Uterus (tissue), 4 donors: ENCODE measurements around the gene ISCA2. TPM values are rescaled to one million over a fixed set of nuclear protein-coding genes. Genes with fewer than 3 reads are reported as not detected.

ENCODE experiments used
- DNase-seq, 2 donors: peaks; one replicate each; pipeline ENCODE4 v3.0.0-alpha.2; 2019 to 2020
- H3K27ac ChIP-seq, 2 donors: fragments of 200-600 bp; sonication (generic); 1 replicate in 1 of 2; 2 replicates in 1 of 2; pipeline ENCODE4 v1.5.1; 2016 to 2018
- H3K27me3 ChIP-seq, 2 donors: fragments of 200-600 bp; sonication (generic); one replicate each; pipeline ENCODE4 v1.5.1; 2018 to 2019; ENCODE audit warnings: control low read depth in 1 of 2
- H3K36me3 ChIP-seq, 2 donors: fragments of 200-600 bp; sonication (generic); one replicate each; pipeline ENCODE4 v1.5.1; 2019; ENCODE audit warnings: control low read depth in 1 of 2
- H3K4me1 ChIP-seq, 2 donors: fragments of 200-600 bp; sonication (generic); one replicate each; pipeline ENCODE4 v1.5.1; 2018 to 2019; ENCODE audit warnings: control low read depth in 1 of 2
- H3K4me3 ChIP-seq, 2 donors: fragments of 200-600 bp; sonication (generic); 1 replicate in 1 of 2; 2 replicates in 1 of 2; pipeline ENCODE4 v1.5.1; 2018 to 2019; ENCODE audit warnings: mild to moderate bottlenecking in 1 of 2
- H3K9me3 ChIP-seq, 2 donors: fragments of 200-600 bp; sonication (generic); one replicate each; pipeline ENCODE4 v1.5.1; 2019; ENCODE audit warnings: control low read depth in 1 of 2
- POLR2A ChIP-seq, 2 donors: fragments of 450-650 bp; IDR thresholded peaks; one replicate each; pipeline ENCODE4 v1.6.1; 2016; ENCODE audit warnings: antibody characterized with exemption in 2 of 2, mild to moderate bottlenecking in 1 of 2, moderate library complexity in 1 of 2
- intact Hi-C: fragments of 100-400 bp; cut with DNase I; formaldehyde crosslinking; loops from one replicate; pipeline ENCODE4 v1.15.1; 2023; ENCODE audit warnings: low total_unique reads
- total RNA-seq, 4 donors: library from RNA; depleted of rRNA in 3 of 4; stranded (reverse); fragments of >200 nt in 3 of 4; gene quantifications; one replicate each; pipeline versions ENCODE4 v1.1.0 to v1.2.4, GENCODE V29; 2014 to 2023
- TF ChIP-seq, protein P1 (sequence below), 4 experiments: fragments of 200-600 bp in 2 of 4; fragments of 450-650 bp in 2 of 4; sonication (generic) in 2 of 4; IDR thresholded peaks; one replicate each; pipeline ENCODE4 v1.5.1; 2016 to 2019; ENCODE audit warnings: antibody characterized with exemption in 4 of 4, mild to moderate bottlenecking in 2 of 4, moderate library complexity in 1 of 4
- donor health status: DM: yes; HTN: yes; CAD: no.

Gene ISCA2
- total RNA-seq, 4 donors from 2014 or later = 1.0 to 22.2 (median 11.0) TPM

DNA sequence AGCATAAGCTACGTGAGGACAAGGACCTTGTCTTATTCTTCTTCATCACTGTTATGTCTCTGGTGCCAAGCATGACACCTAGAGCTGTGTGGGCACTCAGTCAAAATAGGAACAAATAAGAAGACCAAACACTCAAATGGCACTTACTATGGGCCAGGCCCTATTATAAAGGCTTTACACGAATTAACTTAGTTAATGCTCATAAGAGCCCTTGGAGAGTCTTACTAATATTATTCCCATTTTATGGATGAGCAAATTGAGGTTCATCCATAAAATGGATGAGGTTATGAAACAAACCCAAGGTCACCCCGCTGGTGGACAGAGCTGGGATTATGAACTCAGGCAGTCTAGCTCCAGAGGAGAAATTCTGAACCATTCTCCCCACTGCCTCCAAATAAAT lies 47.7 kb downstream of the ISCA2 start:
- no peak overlapping the region for H3K4me3 ChIP-seq
- DNase-seq = no peak
- H3K27me3 ChIP-seq = no peaks in the 10 kb centered on the region
- H3K36me3 ChIP-seq = no peaks in the 10 kb centered on the region
- no peak for TF ChIP-seq POLR2A (IDR thresholded peaks at IDR 0.05)
- TF ChIP-seq, protein P1, sequence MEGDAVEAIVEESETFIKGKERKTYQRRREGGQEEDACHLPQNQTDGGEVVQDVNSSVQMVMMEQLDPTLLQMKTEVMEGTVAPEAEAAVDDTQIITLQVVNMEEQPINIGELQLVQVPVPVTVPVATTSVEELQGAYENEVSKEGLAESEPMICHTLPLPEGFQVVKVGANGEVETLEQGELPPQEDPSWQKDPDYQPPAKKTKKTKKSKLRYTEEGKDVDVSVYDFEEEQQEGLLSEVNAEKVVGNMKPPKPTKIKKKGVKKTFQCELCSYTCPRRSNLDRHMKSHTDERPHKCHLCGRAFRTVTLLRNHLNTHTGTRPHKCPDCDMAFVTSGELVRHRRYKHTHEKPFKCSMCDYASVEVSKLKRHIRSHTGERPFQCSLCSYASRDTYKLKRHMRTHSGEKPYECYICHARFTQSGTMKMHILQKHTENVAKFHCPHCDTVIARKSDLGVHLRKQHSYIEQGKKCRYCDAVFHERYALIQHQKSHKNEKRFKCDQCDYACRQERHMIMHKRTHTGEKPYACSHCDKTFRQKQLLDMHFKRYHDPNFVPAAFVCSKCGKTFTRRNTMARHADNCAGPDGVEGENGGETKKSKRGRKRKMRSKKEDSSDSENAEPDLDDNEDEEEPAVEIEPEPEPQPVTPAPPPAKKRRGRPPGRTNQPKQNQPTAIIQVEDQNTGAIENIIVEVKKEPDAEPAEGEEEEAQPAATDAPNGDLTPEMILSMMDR (IDR thresholded peaks at IDR 0.05) = no peak
- no peak overlapping the region for H3K27ac ChIP-seq
- no peaks in the 10 kb centered on the region for H3K9me3 ChIP-seq
- no peaks in the 10 kb centered on the region for H3K4me1 ChIP-seq
- intact Hi-C loops = no loop called here

DNA sequence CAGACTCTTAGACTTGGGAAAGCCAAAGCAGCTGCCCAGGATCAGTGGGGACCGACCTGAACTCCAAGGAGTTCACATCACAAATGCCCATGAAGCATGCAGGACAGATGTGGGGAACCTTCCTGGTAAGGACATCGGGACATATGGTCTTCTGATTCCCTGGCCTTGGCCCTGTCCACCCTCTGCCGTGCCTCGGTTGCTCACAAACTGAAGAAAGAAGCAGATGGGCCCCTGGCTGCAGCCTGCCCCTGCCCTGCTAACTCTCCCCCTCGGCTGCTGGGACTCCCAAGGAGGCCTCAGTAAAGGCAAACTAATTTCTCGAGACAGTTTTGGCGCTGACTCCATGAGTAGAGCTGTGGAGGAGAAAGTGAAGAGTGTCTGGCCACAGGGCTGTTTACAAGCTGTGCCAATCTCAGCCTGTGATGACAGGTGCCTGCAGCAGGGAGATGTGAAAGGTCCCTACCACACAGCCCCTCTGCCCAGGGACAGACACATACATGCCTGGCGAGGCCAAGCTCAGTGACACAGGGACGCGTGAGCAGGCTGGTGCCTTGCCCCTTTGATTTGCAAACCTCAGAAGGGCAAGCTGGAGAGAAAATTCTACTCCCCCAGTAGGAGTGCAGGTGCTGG lies 48.6 kb downstream of the ISCA2 start:
- Histone ChIP-seq H3K27me3 (no peaks in the 10 kb centered on the region), H3K4me1 (no peaks in the 10 kb centered on the region), H3K36me3 (no peaks in the 10 kb centered on the region), H3K27ac (no peak overlapping the region), H3K4me3 (no peak overlapping the region), H3K9me3 (no peaks in the 10 kb centered on the region)
- TF ChIP-seq, protein P1 (IDR thresholded peaks at IDR 0.05) = no peak
- TF ChIP-seq POLR2A (IDR thresholded peaks at IDR 0.05) = no peak
- intact Hi-C loops = no loop called here
- no peak for DNase-seq

DNA sequence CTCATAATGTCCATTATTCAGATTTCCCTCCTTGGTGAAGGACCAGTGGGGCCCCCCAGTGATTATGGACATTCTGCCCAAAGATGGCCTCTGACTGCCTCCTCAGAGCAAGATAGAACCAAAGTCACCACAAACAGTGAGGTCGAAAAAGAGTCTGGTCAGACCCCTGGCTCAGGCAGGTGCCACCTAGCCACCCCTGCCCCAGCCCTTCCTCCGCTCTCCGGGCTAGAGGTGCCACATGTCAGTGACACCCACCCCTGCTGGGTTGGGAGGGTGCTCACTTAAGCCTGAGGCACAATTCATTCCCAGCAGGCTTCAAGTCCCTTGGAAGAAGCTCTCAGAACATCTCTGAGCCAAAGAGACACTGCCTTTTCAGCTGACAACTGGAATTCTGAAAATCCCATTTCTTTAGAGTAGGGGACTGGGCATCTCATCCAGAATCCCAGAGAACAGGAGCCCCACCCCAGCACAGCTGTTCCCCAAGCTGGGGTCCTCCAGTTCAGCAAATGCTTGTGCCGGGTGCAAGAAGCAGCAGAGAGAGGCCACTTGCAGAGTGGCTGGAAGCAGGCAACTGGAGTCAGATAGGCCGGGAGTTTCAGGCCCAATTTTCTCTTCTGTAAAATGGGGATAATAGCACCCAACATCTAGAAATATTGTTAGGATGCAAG lies 50.3 kb downstream of the ISCA2 start:
- no peaks in the 10 kb centered on the region for H3K9me3 ChIP-seq
- no peak for DNase-seq
- no peak overlapping the region for H3K4me3 ChIP-seq
- intact Hi-C loops = no loop called here
- TF ChIP-seq, protein P1 (IDR thresholded peaks at IDR 0.05) = no peak
- TF ChIP-seq POLR2A (IDR thresholded peaks at IDR 0.05) = no peak
- no peaks in the 10 kb centered on the region for H3K36me3 ChIP-seq
- H3K27ac ChIP-seq = no peak overlapping the region
- H3K4me1 ChIP-seq = no peaks in the 10 kb centered on the region
- no peaks in the 10 kb centered on the region for H3K27me3 ChIP-seq

DNA sequence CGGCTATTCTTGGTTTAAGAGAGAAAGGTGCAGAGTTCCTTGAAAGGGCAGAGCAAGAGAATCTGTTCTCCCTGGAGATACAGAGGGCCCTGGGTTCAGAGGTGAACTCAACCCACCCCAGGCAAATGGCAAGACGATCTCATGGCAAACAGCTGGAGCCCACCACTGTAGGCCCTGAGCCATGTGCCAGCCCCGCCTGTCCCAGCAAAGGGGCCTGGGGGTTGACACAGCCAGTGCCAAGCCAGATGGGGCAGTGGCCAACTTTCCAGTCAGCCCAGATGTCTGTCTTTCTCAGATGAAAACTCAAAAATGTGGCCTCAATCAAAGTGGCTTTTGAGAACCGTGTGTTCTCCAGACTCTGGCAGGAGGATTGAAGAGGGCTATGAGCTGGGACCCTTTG lies 51.8 kb downstream of the ISCA2 start:
- TF ChIP-seq, protein P1 (IDR thresholded peaks at IDR 0.05) = no peak
- no peak for TF ChIP-seq POLR2A (IDR thresholded peaks at IDR 0.05)
- no peak overlapping the region for H3K27ac ChIP-seq
- no peak overlapping the region for H3K4me3 ChIP-seq
- no peaks in the 10 kb centered on the region for H3K36me3 ChIP-seq
- intact Hi-C loops = no loop called here
- DNase-seq = no peak
- no peaks in the 10 kb centered on the region for H3K9me3 ChIP-seq
- H3K4me1 ChIP-seq = no peaks in the 10 kb centered on the region
- H3K27me3 ChIP-seq = no peaks in the 10 kb centered on the region

DNA sequence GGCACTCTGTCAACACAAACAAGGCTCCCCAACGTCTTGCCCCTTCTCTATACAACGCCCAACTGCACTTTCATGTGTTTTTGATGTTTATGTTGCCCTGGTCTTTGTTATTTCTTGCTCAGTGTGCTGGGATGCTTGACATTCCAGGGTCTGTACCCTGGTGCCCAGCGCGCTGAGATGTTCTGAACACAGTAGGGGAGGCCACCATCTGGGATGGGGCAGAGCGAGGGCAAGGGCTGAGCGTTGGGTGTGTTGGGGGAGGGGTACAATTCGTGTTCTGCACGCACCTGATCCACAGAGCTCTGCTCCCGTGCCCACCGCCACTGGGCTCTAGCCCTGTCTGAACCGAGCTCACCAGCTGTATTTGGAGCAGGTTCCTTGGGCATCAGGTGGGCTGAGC lies 52.9 kb downstream of the ISCA2 start:
- intact Hi-C loops = no loop called here
- TF ChIP-seq, protein P1 (IDR thresholded peaks at IDR 0.05) = no peak
- TF ChIP-seq POLR2A (IDR thresholded peaks at IDR 0.05) = no peak
- no peak for DNase-seq
- Histone ChIP-seq H3K4me1 (no peaks in the 10 kb centered on the region), H3K27ac (no peak overlapping the region), H3K27me3 (no peaks in the 10 kb centered on the region), H3K4me3 (no peak overlapping the region), H3K9me3 (no peaks in the 10 kb centered on the region), H3K36me3 (no peaks in the 10 kb centered on the region)
